Fibroblast of upper back skin (primary cell): ENCODE data around the gene CFC1.
"Not testable (repeated sequence)": the region's sequence is repeated elsewhere in the genome, so short reads cannot be mapped to it uniquely, and the experiment has no call there.

Experiments
- DNase-seq: peaks from one replicate; pipeline ENCODE4 v3.0.0-alpha.2; 2013

The CFC1 gene

DNA sequence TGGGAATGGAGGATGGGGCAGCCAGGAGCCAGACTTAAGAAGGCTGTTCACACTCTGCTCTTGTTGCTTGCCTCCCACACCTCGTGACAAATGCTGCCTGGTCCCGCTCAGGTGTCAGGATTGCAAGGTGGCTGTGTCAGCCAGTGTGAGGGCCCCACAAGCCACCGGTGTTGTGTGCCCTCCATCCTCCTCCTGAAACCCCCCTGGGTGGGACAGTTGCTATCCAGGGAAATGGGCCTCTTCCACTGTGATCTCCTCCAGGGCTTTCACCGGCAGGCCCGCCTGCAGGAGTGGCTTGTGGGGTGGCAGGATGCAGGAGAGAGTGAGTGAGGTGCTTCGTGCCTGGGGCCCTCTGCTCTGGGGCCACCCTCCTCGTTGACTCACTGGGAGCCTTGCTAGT, 16.4 kb downstream of the CFC1 start:
- DNase-seq = not testable (repeated sequence)

DNA sequence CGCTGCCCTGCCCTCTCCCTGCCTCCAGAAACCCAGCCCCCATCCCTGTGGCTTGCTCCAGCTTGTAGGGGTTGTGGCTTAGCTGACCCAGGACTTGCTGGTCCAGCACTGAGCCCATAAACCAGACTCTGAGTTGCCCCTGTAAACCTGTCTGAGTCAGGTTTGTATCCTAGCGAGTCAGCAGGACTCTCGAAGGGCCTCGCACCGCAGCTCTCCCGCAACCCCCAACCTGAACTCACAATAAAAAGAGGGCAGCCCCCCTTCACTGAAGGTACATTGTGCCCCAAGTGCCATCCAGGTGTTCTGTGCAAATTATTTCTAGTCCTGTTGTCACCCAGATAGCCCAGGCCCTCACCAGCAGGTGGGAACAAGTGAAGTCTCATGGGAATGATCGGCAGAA, 17.9 kb downstream of the CFC1 start:
- DNase-seq = not testable (repeated sequence)

GRCh38 chr2:130579121-130579520, 20.3 kb downstream of the CFC1 start:
- DNase-seq = not testable (repeated sequence)

GRCh38 chr2:130577559-130577958, 21.8 kb downstream of the CFC1 start:
- DNase-seq = not testable (repeated sequence)

DNA sequence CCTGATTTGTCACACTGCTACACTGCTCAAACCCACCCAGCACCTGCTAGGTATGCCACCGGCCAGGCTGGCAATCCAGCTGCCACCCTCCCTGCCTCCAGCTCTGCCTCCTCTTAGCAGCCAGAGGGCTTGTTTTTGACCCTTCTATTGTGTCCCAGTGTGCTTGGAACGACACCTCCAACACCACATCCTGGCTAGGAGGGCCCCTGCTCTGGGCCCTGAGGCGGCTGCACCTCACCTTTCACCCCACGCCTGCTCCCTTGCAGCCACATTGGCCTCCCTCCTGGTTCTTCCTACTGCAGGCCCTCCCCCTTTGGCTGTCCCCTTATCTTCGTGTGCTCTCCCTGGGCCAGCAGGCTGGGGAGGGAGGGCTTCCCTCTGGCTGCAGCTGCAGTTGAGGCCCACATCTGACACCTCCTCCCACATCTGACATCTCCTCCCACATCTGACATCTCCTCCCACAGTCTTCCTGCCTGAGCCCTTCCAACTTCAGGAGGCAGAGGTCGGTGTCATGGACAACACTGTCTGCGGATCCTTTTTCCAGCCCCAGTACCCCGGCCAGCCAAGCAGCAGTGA, 23.1 kb downstream of the CFC1 start:
- not testable (repeated sequence) for DNase-seq

DNA sequence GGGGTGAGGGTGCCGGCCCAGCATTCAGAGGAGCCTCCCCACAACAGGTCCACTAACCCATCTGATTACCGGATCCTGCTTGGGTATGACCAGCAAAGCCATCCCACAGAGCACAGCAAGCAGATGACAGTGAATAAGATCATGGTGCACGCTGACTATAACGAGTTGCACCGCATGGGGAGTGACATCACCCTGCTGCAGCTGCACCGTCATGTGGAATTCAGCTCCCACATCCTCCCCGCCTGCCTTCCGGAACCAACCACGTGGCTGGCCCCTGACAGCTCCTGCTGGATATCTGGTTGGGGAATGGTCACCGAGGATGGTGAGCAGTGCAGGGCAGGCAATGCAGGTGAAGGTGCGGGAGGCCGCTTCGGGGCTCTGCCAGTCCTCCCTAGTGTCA, 25.1 kb downstream of the CFC1 start:
- not testable (repeated sequence) for DNase-seq

DNA sequence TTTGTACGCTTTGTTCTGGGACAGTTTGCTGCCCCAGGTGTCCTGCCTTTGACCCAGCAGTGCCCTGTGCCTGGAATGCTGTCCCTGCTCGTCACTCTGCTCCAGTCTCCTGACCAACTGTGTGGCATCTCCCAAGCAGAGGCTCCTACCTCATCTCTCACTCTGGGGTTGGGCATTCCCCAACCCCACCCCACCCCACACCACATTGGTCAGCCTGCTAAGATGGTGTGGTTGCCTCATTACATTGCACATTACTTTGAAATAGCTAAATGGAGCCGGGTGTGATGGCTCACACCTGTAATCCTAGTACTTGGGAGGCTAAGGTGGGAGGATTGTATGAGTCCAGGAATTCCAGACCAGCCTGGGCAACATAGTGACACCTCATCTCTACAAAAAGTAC, 27.4 kb downstream of the CFC1 start:
- DNase-seq = not testable (repeated sequence)

GRCh38 chr2:130566165-130566564, 33.2 kb downstream of the CFC1 start:
- DNase-seq = not testable (repeated sequence)

DNA sequence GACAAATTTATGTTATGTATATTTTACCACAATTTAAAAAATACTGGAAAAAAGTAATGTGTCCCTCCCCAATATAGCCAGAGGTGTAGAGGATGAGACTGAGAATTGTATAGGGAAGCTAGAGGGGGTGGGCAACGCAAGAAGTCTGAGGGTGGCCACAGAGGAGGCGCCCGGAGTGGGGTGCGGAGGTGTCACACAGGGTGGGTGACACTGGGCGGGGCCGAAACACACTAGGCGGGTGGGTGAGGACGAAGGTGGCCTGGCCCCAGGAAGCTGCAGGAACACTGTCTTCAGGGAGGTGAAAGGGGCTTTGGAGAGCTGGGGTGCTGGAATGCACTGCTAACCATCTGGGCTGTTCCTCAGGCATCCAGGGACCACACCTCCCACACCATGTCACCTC, 42.9 kb downstream of the CFC1 start:
- not testable (repeated sequence) for DNase-seq

DNA sequence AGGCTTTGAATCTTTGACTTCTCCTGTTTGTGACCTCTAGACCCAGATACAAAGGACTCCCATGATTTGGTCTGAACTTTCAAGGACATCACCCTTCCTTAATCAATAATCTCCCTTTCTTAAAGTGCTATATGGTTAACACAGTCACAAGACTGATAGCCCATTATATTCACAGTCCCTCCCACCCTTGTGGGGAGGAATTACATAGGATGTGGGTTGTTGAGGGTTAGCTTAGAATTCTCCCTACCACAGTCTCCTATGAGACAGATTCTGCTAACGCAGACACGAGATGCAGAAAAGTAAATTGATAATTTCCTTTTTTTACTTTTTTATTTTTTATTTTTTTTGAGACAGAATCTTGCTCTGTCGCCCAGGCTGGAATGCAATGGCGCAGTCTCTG, 45.2 kb downstream of the CFC1 start:
- DNase-seq = not testable (repeated sequence)

DNA sequence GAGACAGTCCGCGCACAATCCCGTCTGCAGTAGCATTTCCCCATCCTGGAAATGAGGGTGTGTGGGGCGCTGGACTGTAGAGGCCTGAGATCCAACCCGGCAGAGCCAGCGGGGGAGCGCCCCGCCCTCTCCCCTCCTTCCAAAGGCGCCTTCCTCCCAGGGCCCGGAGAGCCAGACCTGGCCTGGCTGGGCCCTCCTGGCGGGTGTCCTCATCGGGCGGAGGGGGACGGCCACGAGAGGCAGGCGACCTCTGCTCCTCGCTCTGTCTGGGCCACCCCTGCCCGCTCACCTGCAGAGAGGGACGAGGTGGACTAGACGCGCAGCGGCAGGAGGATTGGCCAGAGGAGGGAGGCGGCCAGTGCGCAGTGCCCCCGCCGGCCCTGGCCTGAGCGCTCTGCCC, 49.9 kb downstream of the CFC1 start:
- not testable (repeated sequence) for DNase-seq

GRCh38 chr2:130548418-130548817, 51.0 kb downstream of the CFC1 start:
- not testable (repeated sequence) for DNase-seq

- DNase-seq = not testable (repeated sequence)
Observed at GRCh38 chr2:130544978-130545377, 54.4 kb downstream of the CFC1 start.

DNA sequence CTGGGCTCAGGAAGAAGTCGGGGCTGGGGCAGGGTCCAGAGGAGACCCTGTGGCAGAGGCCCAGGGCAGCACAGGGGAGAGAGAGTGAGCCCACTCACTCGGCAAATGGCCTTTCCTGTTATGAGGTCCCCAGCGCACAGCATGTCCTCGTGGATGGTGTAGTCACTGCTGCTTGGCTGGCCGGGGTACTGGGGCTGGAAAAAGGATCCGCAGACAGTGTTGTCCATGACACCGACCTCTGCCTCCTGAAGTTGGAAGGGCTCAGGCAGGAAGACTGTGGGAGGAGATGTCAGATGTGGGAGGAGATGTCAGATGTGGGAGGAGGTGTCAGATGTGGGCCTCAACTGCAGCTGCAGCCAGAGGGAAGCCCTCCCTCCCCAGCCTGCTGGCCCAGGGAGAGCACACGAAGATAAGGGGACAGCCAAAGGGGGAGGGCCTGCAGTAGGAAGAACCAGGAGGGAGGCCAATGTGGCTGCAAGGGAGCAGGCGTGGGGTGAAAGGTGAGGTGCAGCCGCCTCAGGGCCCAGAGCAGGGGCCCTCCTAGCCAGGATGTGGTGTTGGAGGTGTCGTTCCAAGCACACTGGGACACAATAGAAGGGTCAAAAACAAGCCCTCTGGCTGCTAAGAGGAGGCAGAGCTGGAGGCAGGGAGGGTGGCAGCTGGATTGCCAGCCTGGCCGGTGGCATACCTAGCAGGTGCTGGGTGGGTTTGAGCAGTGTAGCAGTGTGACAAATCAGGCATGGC, 55.4 kb downstream of the CFC1 start:
- not testable (repeated sequence) for DNase-seq

GRCh38 chr2:130542789-130543188, 56.6 kb downstream of the CFC1 start:
- DNase-seq = not testable (repeated sequence)
